Uterus (tissue), 2 donors: Measurements from ENCODE around the gene NEK10.

ENCODE experiments used
- POLR2A ChIP-seq, 2 donors: fragments of 450-650 bp; IDR thresholded peaks; one replicate each; pipeline ENCODE4 v1.6.1; 2016; ENCODE audit warnings: antibody characterized with exemption in 2 of 2, mild to moderate bottlenecking in 1 of 2, moderate library complexity in 1 of 2
- TF ChIP-seq, protein P1 (sequence below), 4 experiments: fragments of 200-600 bp in 2 of 4; fragments of 450-650 bp in 2 of 4; sonication (generic) in 2 of 4; IDR thresholded peaks; one replicate each; pipeline ENCODE4 v1.5.1; 2016 to 2019; ENCODE audit warnings: antibody characterized with exemption in 4 of 4, mild to moderate bottlenecking in 2 of 4, moderate library complexity in 1 of 4

- TF ChIP-seq POLR2A (IDR thresholded peaks at IDR 0.05), result no peak
- TF ChIP-seq, protein P1, sequence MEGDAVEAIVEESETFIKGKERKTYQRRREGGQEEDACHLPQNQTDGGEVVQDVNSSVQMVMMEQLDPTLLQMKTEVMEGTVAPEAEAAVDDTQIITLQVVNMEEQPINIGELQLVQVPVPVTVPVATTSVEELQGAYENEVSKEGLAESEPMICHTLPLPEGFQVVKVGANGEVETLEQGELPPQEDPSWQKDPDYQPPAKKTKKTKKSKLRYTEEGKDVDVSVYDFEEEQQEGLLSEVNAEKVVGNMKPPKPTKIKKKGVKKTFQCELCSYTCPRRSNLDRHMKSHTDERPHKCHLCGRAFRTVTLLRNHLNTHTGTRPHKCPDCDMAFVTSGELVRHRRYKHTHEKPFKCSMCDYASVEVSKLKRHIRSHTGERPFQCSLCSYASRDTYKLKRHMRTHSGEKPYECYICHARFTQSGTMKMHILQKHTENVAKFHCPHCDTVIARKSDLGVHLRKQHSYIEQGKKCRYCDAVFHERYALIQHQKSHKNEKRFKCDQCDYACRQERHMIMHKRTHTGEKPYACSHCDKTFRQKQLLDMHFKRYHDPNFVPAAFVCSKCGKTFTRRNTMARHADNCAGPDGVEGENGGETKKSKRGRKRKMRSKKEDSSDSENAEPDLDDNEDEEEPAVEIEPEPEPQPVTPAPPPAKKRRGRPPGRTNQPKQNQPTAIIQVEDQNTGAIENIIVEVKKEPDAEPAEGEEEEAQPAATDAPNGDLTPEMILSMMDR (IDR thresholded peaks at IDR 0.05), result no peak
These were observed 14.5 kb downstream of the NEK10 start for GRCh38 chr3:27354588-27355203.
